ENCODE measurements around the gene FFAR2.
"Not testable (repeated sequence)": the region's sequence is repeated elsewhere in the genome, so short reads cannot be mapped to it uniquely, and the experiment has no call there.

FFAR2 gene

DNA sequence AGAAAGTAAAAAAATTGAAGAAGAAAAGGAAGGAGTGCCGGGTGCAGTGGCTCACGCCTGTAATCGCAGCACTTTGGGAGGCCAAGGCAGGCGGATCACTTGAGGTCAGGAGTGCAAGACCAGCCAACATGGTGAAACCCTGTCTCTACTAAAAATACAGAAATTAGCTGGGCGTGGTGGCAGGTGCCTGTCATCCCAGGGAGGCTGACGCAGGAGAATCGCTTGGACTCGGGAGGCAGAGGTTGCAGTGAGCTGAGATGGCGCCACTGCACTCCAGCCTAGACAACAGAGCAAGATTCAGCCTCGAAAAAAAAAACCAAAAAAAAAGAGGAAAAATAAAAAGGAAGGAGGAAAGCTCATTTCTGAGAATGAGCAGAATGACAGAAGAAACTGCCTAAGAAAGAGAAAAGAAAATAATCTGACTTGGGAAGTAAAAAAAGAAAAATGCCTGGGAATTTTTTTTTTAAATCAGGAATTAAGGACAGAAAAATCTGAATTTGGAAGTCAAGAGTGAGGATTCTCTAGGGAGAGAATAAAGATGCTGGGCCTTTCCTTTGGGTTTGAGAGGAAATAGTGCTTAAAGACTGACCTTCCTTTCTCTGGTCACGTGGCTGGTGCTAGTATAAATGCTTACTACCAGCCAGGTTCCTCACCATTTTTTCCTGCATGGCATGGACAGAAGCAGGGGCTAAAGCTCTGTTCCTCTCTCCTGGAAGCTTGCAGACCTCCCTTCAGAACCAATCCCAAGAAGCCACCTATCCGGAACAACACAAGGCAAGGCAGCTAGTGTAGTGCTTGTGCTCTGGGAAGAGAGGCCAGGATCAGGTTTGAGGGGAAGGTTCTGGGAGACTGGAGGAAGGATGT is at the start of gene FFAR2:
TSS of gene FFAR2 (plus strand) at position 652 of the 864 bp plus-strand sequence. CDS start 1,458 bp downstream, outside the sequence.
- no peak for DNase-seq

DNA sequence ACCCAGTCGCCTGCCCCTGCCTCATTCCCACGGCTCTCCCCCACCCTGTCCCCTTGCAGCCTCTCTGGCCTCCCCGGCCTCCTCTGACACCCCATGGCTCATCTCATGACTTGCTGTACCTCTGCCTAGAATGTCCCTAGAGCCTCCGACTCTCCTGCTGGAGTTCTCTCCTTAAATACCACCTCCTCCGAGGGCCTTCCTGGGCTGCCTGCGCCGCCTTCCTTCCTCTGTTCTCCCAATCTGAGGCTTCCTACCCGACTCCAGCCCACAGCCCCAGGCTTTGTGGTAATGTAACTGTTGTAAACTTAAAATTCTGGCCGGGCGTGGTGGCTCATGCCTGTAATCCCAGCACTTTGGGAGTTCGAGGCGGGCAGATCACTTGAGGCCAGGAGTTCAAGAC is 49.5 kb upstream of the FFAR2 start:
- no peak for DNase-seq

DNA sequence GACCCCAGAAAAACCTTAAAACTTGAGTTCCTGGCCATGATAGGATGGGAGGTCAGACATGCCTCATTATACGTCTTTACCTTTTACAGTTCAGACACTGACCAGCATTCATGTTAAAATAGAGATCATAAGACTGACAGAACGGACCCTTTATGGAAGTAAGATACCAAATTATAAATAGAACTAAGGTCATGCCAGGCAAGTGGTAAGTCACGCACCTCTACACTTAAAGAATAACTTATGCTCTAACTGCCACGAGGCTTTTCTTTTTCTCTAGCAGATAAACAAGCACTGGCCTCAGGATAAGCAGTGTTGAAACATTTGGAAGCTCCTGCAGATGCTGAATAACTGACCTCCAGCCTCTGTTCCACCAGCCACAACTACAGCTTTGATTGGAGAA is 48.8 kb upstream of the FFAR2 start:
- DNase-seq, result no peak

DNA sequence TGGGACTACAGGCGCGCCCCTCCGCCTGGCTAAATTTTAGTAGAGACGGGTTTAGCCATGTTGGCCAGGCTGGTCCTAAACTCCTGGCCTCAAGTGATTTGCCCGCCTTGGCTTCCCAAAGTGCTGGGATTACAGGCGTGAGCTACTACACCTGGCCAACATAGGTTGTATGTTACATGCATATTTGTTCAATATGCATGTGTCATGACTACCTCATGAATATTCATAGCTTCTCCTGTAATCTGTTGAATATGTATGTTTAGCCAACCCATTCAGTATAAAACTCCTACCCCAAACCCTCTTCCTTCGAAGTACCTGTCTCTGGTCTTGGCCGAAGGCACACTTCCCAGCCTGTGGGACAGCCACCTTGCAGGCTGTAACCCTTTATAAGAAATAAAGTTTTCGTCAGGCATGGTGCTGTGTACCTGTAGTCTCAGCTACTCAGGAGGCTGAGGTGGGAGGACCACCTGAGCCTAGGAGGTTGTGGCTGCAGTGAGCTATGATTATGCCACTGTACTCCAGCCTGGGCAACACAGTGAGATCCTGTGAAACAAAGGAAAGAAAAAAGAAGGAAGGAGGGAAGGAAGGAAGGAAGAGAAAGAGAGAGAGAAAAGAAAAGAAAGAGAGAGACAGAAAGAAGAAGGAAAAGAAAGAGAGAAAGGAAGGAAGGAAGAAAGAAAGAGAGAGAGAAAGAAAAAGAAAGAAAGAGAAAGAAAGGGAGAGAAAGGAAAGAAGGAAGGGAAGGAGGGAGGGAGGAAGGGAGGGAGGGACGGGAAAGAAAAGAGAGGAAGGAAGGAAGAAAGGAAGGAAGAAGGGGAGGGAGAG is 47.9 kb upstream of the FFAR2 start:
- DNase-seq, result no peak

DNA sequence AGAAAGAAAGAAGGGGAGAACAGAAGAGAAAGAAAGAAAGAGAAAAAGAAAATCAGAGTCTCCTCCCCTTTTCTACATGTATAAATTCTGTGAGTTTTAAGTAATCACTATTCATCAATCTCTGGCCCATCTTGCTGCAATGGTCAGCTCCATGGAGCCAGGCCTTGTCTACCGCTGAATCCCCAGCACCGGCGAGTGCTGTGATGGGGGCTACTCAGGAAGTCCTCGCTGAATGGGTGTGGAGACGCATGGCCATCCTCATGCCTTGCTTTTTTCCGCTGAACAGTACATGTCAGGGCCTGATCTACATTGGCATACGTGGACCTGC is 47.3 kb upstream of the FFAR2 start:
- DNase-seq, result no peak

DNA sequence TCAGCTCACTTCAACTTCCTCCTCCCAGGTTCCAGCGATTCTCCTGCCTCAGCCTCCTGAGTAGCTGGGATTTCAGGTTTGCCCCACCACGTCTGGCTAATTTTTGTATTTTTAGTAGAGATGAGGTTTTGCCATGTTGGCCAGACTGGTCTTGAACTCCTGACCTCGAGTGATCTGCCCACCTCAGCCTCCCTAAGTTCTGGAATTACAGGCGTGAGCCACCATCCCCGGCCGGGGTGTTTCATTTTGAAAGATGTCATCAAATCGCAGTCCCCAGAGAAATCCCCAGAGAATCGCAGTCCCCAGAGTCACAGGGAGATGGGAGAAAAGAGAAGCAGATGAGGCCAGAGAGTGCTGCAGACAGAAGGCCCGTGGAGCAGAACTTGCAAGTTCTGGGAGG is 46.6 kb upstream of the FFAR2 start:
- not testable (repeated sequence) for DNase-seq

DNA sequence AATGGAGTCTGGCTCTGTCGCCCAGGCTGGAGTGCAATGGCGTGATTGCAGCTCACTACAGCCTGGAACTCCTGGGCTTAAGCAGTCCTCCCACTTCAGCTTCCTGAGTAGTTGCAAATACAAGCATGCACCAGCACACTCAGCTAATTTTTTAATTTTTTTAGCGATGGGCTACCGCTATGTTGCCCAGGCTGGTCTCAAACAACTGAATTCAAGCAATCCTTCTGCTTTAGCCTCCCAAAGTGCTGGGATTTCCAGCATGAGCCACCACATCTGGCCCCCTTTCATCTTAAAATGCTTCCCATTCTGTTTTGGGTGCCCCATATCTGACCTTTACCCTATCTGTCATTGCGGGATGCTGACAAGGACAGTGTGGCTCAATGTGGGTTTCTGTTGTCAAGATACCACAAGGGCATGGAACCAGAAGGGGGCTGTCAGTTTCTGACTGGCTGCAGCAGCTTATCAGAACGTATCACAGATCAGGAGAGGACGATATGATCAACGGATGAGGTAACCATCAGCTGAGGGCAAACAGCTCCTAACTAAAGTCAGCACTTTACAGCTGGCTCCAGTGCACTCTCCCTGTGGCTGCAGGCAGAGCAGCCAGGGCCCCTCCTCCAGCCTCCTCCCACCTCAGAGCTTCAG is 44.8 kb upstream of the FFAR2 start:
- no peak for DNase-seq

DNA sequence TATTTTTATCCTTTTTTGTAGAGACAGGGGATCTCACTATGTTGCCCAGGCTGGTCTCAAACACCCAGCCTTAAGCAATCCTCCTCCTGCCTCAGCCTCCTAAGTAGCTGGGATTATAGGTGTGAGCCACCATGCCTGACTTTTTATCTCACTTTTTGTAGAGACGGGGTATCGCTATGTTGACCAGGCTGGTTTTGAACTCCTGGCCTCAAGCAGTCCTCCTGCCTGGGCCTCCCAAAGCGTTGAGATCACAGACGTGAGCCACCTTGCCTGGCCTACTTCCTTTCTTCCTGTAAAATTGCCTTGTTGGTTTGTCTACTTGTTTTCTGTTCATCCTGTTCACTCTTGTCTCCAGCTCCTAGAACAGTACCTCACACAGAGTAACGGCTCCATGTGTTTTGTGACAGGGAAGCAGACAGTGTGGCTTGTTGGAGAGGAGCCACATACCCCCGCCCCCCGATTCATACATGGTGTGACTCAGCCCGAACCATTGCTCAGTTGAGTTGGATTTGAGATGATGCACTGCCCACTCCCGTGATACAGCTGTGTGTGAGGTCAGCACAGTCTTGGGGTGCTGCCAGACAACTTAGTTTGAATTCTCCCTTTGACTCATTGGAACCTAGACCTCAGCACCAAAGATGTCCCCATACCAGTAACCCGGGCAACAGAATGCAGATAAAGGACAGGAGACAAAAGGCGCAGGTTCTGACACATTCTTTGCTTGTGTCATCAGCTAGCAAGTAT is 43.0 kb upstream of the FFAR2 start:
- no peak for DNase-seq

DNA sequence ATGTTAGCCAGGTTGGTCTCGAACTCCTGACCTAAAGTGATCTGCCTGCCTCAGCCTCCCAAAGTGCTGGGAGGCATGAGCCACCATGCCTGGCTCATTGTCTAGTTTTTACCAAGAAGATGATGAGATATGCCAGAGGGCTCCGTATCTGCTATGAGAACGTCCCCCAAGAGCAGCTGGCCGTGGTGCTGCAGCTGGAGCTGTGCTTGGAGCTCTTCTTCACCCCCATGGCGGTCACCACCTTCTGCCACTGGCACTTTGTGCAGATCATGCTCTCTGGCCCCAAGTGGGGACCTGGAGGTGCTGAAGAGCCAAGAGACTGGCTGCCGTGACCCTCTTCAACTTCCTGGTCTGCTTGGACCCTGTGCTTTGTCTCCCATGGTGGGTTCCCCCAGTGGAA is 40.4 kb upstream of the FFAR2 start:
- DNase-seq, result no peak

DNA sequence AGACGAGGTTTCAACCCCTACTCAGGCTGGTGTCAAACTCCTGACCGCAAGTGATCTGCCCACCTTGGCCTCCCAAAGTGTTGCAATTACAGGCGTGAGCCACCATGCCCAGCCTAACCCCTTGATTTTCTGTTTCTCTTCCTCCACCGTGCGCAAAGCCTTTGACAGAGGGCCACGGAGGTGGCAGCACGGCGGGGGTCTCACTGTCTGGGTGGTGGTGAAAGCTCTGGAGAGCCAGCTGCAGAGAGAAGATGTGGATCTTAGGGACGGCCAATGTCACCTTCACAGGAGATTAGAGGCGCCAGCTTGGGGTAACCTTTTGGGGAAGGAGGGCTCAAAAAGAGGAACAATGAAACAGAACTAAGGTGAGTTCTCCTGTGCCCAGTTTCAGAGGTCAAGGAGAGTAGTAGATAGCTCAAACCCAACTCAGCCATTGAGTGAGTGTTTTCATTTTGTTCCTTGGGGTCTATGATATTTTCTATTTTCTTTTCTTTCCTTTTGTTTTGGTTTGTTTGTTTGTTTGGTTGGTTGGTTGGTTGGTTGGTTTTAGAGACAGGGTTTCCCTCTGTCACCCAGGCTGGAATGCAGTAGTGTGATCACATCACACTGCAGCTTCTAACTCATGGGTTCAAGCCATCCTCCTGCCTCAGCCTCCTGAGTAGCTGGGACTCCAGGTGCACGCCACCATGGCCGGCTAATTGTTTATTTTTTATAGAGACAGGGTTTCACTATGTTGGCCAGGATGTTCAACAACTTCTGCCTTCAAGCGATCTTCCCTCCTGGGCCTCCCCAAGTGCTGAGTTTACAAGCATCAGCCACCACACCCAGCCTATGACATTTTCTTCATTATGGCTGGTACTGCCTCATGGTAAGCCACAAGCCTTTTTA is 39.5 kb upstream of the FFAR2 start:
- DNase-seq, result no peak

DNA sequence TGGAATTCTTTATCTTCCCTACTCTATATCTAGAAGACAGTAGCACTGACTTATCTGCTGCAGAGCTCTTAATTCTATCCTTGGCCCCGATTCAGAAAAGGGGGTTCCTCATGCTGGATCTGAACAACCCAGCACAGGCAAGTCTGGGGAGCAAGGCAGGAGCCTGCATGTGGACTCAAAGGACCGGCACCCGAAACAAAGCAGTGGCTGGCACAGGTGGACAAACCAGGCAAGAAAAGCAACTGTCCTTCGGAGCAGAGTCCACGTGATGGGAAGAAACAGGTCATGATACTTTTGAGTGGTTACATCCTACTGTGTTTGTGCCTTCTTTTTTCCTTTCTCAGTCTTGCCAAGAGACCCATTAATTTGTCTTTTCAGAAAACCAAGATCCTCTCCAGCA is 38.9 kb upstream of the FFAR2 start:
- no peak for DNase-seq

DNA sequence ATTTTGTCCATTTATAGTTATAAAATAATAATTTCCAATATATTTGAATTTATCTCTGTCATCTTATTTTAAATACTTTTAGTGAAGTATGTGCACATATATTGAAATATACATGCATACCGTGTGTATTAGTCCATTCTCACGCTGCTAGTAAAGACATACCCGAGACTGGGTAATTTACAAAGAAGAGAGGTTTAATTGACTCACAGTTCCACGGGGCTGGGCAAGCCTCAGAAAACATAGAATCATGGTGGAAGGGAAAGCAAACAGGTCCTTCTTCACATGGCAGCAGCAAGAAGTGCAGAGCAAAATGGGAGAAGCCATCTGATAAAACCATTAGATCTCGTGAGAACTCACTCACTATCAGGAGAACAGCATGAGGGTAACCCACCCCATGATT is 37.6 kb upstream of the FFAR2 start:
- DNase-seq, result no peak

DNA sequence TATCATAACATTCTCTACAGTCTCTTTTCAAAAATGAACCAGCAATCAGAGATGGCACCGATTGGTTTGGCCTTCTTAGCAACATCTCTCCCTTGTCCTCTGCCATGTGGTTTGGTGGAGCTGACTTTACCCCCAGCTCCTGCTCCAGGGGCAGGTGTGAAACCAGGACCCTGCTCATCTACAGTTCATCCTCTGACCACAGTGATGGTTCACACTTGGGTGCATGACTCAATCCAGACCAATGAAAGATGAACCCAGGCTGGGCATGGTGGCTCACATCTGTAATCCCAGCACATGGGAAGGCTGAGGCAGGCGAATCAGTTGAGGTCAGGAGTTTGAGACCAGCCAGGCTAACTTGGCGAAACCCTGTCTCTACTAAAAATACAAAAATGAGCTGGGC is 33.6 kb upstream of the FFAR2 start:
- no peak for DNase-seq

DNA sequence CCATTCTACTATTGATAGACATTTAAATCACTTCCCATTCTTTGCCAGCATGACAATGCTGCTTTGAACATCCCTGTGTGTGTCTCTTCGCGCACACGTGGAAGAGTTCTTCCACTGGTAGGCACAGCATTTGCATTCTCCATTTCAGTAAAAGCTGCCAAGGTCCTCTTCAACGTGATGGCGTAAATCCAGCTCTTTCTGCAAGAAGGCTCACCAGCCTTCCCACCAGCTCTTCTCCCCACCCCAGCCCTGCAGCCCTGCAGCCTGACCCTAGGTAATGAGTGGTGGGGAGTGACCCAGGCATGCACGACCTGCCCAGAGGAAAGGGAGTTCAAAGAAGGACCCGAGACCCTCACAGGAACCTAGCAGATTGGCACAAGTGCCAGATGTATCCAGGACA is 31.7 kb upstream of the FFAR2 start:
- no peak for DNase-seq

DNA sequence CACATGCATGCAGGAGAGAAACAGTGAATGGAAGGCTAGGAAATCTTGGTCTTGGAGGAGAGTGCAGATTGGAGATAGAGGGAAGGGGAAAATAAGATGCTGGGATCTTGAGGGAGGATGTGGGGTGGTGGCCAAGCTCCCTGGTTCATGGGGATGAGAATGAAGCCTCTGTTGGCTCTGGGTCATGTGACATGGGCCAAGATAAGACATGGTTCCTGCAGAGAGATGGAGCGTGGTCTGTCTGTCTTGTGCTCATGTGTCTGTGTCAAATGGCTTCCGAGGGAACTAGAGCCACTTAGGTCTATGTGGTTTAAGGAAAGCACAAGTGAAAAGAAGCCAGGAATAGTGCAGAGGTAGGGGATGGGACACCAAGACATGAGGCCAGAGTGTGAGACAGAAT is 30.8 kb upstream of the FFAR2 start:
- no peak for DNase-seq

DNA sequence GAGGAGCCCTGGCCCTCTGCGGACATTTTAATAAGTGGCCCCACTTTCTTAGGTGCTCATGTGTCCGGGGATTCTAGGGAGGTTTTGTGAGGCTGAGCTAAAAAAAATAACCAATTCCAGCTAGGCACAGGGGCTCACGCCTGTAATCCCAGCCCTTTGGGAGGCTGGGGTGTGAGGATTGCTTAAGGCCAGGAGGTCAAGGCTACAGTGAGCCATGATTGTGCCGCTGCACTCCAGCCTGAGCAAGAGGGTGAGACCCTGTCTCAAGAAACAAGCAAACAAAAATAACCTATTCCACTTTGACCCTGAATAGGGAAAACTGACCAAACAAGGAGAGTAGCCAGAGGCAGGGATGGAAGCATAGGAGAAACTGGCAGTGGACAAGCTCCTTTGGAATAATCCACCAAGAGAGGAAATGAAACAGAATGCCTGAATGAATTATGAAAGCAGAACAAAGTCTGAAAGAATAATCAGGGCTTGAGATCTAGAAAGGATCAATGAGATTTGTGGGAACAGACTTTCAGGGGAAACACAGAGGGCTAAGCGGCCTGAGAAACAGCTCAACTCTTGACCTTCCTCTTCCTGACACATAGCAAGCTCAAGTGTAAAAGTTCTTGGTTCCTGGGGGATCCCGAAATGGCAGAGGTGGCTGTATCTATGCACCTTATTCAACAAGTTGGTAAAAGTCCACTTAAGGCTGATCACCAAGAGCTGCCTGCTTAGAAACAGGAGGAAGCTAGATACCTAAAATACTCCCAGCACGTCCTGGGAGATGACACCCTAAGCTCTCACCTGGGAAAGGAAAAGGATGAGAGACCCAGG is 30.1 kb upstream of the FFAR2 start:
- DNase-seq, result no peak

DNA sequence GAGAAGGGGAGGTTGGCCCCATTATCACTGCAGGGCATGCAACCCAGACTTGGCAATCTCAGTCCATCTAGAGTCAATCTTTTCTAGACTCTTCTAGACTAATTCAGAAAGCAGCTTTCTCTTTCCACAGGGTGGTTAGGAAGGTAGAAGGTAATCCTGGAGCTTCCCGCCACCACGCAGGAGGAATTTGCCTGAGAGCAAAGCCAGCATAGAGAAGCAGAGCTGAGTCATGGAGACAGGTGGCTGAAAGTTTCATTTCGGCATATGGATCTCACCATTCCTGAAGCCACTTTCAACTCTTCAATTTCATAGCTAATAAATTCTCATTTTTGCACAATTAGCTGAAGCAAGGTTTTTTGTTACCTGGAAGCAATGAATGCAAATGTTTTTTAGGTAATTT is 29.0 kb upstream of the FFAR2 start:
- DNase-seq, result peak; percentile 50

DNA sequence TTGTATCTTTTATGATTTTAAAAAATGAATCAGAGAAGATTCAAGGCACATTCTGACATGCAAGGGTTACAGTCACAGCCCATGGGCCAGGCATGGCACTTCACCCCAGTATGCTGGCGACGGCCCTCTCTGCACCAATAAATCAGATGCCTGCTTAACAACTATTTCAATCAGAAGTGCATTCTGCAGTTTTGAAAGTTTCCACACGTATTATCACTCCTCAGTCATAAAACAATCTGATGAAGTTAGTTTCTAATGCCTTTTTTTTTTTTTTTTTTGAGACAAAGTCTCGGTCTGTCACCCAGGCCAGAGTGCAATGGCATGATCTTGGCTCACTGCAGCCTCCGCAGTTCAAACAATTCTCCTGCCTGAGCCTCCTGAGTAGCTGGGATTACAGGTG is 28.3 kb upstream of the FFAR2 start:
- no peak for DNase-seq

DNA sequence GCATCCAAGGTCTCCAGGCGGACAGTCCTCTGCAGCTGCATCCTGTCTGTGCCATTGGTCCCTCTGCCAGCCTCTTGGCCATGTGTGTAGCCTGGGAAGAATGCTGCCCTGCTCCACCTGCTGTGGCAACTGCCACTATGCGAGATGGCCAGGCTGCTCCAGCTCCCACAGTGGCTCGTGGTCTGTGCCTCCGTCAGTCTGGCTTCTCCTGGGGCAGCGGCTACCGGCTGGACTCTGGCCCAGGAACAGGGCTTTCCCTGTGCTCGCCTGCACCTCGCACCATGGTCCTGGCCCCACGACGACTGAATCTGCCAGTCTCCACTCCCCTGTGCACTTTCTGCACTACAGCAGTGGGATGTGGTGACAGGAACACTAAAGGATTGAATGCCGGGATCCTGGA is 26.7 kb upstream of the FFAR2 start:
- DNase-seq, result peak; percentile 44

DNA sequence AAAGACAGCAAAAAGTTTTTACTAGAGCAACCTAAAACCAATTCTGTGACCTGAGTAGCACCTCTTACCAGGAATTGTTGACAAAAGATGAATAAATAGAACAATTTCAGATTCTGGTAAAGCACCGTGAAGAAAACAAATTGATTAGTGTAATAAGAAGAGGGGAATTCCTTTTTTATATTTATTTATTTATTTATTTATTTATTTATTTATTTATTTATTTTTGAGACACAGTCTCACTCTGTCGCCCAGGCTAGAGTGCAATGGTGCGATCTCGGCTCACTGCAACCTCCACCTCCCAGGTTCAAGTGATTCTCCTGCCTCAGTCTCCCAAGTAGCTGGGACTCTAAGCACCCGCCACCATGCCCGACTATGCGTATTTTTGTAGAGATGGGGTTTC is 24.7 kb upstream of the FFAR2 start:
- not testable (repeated sequence) for DNase-seq

DNA sequence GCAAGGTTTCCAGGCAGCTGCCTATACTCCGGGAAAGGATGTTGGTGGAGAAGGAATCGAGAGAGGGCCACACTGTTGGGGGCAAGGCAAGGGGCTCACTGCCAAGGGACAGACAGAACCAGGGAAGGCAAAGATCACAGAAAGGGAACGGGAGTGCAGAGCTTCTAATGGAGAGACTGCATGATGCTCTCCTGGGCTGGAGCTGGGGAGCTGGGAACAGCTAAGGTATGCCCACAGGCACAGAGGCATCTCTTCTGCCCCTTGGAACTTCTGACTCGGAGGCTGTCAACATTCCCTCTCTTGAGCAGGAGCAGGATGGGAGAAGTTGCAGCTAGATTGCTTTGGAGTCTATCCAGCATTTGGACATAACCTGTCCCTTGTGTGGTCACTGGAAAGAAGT is 22.4 kb upstream of the FFAR2 start:
- DNase-seq, result no peak

Measured in DMS53 (cell line).